HepG2 (cell line): ENCODE results near the gene GDF15. TPM values are rescaled to one million over a fixed set of nuclear protein-coding genes. Genes with fewer than 3 reads are reported as not detected.
A peak's percentile ranks its signal among the peaks of the same experiment; 100 is the strongest.

Experiments
- ARHGAP35 ChIP-seq: sonication (generic); formaldehyde crosslinking; IDR thresholded peaks from 2 replicates; pipeline ENCODE4 v1.9.0; 2022; ENCODE audit warnings: mild to moderate bottlenecking, inconsistent platforms, moderate library complexity, missing genetic modification reagents, borderline replicate concordance
- CBX5 ChIP-seq: sonication (generic); formaldehyde crosslinking; IDR thresholded peaks from 2 replicates; pipeline ENCODE4 v1.4.0; 2020; ENCODE audit warnings: missing genetic modification reagents, borderline replicate concordance
- CHCHD3 ChIP-seq: sonication (generic); formaldehyde crosslinking; IDR thresholded peaks from 2 replicates; pipeline ENCODE4 v1.8.0; 2022; ENCODE audit warnings: mild to moderate bottlenecking, missing genetic modification reagents, moderate library complexity
- PITX1 ChIP-seq: sonication (generic); formaldehyde crosslinking; IDR thresholded peaks from 2 replicates; pipeline ENCODE4 v1.5.1; 2020; ENCODE audit warnings: mild to moderate bottlenecking, missing genetic modification reagents
- RARA ChIP-seq: IDR thresholded peaks from 2 replicates; pipeline ENCODE4 v1.6.1; 2016; ENCODE audit warnings: missing genetic modification reagents, missing compliant biosample characterization
- SYNCRIP ChIP-seq: fragments of 200-400 bp; formaldehyde crosslinking; IDR thresholded peaks from 2 replicates; pipeline ENCODE4 v1.6.1; 2018; ENCODE audit warnings: mild to moderate bottlenecking, low read depth, low read length; ENCODE audit not compliant: insufficient read depth
- ZBTB21 ChIP-seq: sonication (generic); formaldehyde crosslinking; IDR thresholded peaks from 2 replicates; pipeline ENCODE4 v1.4.0; 2020; ENCODE audit warnings: missing genetic modification reagents
- ZNF230 ChIP-seq: sonication (generic); formaldehyde crosslinking; IDR thresholded peaks from 2 replicates; pipeline ENCODE4 v1.4.0; 2020; ENCODE audit warnings: mild to moderate bottlenecking, missing genetic modification reagents
- ZNF451 ChIP-seq: sonication (generic); formaldehyde crosslinking; IDR thresholded peaks from 2 replicates; pipeline ENCODE4 v1.5.0; 2020; ENCODE audit warnings: mild to moderate bottlenecking, missing genetic modification reagents
- ZNF557 ChIP-seq: sonication (generic); formaldehyde crosslinking; IDR thresholded peaks from 2 replicates; pipeline ENCODE4 v1.4.0; 2020; ENCODE audit warnings: missing genetic modification reagents
- ZNF678 ChIP-seq: sonication (generic); formaldehyde crosslinking; IDR thresholded peaks from 2 replicates; pipeline ENCODE4 v1.4.0; 2020; ENCODE audit warnings: mild to moderate bottlenecking, missing genetic modification reagents
- ZNF792 ChIP-seq: IDR thresholded peaks from 2 replicates; pipeline ENCODE4 v1.6.1; 2016
- polyA plus RNA-seq, 8 experiments: library from polyadenylated mRNA; depleted of rRNA in 3 of 8; stranded (reverse) in 7 of 8; unstranded in 1 of 8; fragments of >200 nt; fragmentation: Illumina TruSeq in 4 of 8; extraction: Trizol in 4 of 8; gene quantifications; 2 replicates each; pipeline versions ENCODE4 v1.2.1 to v1.2.3, GENCODE V29; 2011 to 2016; ENCODE audit warnings: low read depth in 4 of 8, missing spikeins in 1 of 8, mixed read lengths in 1 of 8; ENCODE audit not compliant: insufficient read depth in 1 of 8
- total RNA-seq, 5 experiments: library from RNA; depleted of rRNA; stranded (reverse); fragments of >200 nt; fragmentation: Illumina TruSeq; extraction: Trizol; gene quantifications; 2 replicates each; pipeline ENCODE4 v1.2.3, GENCODE V29; 2016; ENCODE audit warnings: low read depth in 1 of 5
- TF ChIP-seq, protein P1 (sequence below): sonication (generic); formaldehyde crosslinking; IDR thresholded peaks from 2 replicates; pipeline ENCODE4 v1.9.0; 2021; ENCODE audit warnings: missing genetic modification reagents, mild to moderate bottlenecking, borderline replicate concordance
- TF ChIP-seq, protein P2 (sequence below): sonication (generic); formaldehyde crosslinking; IDR thresholded peaks from 2 replicates; pipeline ENCODE4 v1.9.0; 2021; ENCODE audit warnings: mild to moderate bottlenecking, missing genetic modification reagents
- TF ChIP-seq, protein P3 (sequence below): sonication (generic); formaldehyde crosslinking; IDR thresholded peaks from 2 replicates; pipeline ENCODE4 v1.8.1; 2023; ENCODE audit warnings: missing genetic modification reagents, mild to moderate bottlenecking, borderline replicate concordance
- TF ChIP-seq, protein P4 (sequence below): sonication (generic); formaldehyde crosslinking; IDR thresholded peaks from 2 replicates; pipeline ENCODE4 v1.4.0; 2020; ENCODE audit warnings: mild to moderate bottlenecking, missing genetic modification reagents

GDF15 gene
- total and polyA plus RNA-seq, 2 of the 13 experiments (the other 11 are each of a cell fraction or from before 2014, with no cell fraction given) = 146 to 422 TPM

DNA sequence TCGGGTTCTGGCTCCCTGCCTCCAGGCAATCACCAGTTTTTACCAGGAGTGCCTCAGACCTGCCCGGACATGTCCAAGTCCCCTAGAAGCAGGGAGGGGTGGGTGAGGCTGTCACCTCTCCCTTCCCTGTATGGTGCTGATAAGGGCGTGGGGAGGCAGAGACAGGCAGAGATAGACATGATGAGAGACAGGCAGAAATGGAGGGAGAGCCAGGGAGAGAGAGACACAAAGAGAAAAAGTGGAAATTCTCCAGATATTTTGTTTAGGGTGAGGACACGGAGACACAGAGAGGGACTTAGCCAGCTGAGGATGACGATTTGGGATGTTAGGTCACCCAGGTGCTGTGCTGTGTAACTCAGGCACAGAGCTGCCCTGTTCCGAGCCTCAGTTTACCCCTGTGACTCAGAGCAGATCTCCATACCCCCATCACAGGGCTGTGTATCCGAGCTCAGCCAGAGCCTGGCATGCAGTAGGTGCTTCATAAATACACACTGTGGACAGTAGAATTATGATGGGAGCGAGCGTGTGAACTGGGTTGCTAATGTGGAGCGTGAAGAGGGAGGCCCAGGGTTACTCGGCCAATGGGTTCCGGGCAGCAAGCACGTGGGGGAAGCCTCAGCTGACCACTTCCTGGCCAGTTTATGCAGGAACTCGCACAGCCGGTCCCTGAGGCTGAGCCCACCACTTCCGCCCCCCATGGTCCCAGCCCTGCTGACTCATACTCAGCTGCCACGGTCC lies 11.9 kb upstream of the GDF15 start (continued):
- TF ChIP-seq ZNF678 (CRISPR knock-in tag) (no peak), ARHGAP35 (no peak; the same call in 1 of the 2 replicates), RARA (CRISPR knock-in tag) (peak; percentile 96), ZNF451 (peak; percentile 88; the same call in 1 of the 2 replicates), ZNF557 (CRISPR knock-in tag) (no peak), SYNCRIP (no peak), CHCHD3 (CRISPR knock-in tag) (no peak), PITX1 (CRISPR knock-in tag) (peak; percentile 28; the same call in 1 of the 2 replicates), ZBTB21 (CRISPR knock-in tag) (no peak), ZNF792 (CRISPR knock-in tag) (peak; percentile 58), ZNF230 (CRISPR knock-in tag) (no peak), CBX5 (0 out of 2 replicates have a peak, but pooled peaks have one; percentile 73)
- TF ChIP-seq, protein P1, sequence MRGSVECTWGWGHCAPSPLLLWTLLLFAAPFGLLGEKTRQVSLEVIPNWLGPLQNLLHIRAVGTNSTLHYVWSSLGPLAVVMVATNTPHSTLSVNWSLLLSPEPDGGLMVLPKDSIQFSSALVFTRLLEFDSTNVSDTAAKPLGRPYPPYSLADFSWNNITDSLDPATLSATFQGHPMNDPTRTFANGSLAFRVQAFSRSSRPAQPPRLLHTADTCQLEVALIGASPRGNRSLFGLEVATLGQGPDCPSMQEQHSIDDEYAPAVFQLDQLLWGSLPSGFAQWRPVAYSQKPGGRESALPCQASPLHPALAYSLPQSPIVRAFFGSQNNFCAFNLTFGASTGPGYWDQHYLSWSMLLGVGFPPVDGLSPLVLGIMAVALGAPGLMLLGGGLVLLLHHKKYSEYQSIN (CRISPR knock-in tag) = no peak
- TF ChIP-seq, protein P2, sequence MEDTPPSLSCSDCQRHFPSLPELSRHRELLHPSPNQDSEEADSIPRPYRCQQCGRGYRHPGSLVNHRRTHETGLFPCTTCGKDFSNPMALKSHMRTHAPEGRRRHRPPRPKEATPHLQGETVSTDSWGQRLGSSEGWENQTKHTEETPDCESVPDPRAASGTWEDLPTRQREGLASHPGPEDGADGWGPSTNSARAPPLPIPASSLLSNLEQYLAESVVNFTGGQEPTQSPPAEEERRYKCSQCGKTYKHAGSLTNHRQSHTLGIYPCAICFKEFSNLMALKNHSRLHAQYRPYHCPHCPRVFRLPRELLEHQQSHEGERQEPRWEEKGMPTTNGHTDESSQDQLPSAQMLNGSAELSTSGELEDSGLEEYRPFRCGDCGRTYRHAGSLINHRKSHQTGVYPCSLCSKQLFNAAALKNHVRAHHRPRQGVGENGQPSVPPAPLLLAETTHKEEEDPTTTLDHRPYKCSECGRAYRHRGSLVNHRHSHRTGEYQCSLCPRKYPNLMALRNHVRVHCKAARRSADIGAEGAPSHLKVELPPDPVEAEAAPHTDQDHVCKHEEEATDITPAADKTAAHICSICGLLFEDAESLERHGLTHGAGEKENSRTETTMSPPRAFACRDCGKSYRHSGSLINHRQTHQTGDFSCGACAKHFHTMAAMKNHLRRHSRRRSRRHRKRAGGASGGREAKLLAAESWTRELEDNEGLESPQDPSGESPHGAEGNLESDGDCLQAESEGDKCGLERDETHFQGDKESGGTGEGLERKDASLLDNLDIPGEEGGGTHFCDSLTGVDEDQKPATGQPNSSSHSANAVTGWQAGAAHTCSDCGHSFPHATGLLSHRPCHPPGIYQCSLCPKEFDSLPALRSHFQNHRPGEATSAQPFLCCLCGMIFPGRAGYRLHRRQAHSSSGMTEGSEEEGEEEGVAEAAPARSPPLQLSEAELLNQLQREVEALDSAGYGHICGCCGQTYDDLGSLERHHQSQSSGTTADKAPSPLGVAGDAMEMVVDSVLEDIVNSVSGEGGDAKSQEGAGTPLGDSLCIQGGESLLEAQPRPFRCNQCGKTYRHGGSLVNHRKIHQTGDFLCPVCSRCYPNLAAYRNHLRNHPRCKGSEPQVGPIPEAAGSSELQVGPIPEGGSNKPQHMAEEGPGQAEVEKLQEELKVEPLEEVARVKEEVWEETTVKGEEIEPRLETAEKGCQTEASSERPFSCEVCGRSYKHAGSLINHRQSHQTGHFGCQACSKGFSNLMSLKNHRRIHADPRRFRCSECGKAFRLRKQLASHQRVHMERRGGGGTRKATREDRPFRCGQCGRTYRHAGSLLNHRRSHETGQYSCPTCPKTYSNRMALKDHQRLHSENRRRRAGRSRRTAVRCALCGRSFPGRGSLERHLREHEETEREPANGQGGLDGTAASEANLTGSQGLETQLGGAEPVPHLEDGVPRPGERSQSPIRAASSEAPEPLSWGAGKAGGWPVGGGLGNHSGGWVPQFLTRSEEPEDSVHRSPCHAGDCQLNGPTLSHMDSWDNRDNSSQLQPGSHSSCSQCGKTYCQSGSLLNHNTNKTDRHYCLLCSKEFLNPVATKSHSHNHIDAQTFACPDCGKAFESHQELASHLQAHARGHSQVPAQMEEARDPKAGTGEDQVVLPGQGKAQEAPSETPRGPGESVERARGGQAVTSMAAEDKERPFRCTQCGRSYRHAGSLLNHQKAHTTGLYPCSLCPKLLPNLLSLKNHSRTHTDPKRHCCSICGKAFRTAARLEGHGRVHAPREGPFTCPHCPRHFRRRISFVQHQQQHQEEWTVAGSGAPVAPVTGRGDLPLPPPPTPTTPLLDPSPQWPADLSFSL (CRISPR knock-in tag) = no peak
- TF ChIP-seq, protein P3, sequence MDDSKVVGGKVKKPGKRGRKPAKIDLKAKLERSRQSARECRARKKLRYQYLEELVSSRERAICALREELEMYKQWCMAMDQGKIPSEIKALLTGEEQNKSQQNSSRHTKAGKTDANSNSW (CRISPR knock-in tag) = no peak
- TF ChIP-seq, protein P4, sequence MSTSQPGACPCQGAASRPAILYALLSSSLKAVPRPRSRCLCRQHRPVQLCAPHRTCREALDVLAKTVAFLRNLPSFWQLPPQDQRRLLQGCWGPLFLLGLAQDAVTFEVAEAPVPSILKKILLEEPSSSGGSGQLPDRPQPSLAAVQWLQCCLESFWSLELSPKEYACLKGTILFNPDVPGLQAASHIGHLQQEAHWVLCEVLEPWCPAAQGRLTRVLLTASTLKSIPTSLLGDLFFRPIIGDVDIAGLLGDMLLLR (CRISPR knock-in tag) = 0 out of 2 replicates have a peak, but pooled peaks have one; percentile 71
